AG04450 (cell line): ENCODE data around the gene PDE6D. TPM values are rescaled to one million over a fixed set of nuclear protein-coding genes. Genes with fewer than 3 reads are reported as not detected.

Experiments used
- CTCF ChIA-PET: fragments of 300-600, 350-600 bp; formaldehyde crosslinking; extraction: SDS; loops from one replicate; lab custom pipeline; 2022; ENCODE audit warnings: antibody characterized with exemption, inconsistent platforms; lab: Charles Lee
- POLR2A ChIA-PET: fragments of 350-600 bp; formaldehyde crosslinking; extraction: SDS; loops from one replicate; lab custom pipeline; 2021; ENCODE audit warnings: antibody characterized with exemption, inconsistent platforms; lab: Yijun Ruan, JAX
- DNase-seq: peaks from one replicate; pipeline ENCODE4 v3.0.0-alpha.2; 2011; ENCODE audit warnings: low read depth, low spot score
- H3K27ac ChIP-seq: one replicate; pipeline ENCODE4 v1.5.1; 2012; ENCODE audit warnings: low read depth, low read length, control low read depth
- H3K27me3 ChIP-seq: one replicate; pipeline ENCODE4 v1.6.0; 2012; ENCODE audit warnings: low read length; ENCODE audit not compliant: control insufficient read depth, insufficient read depth
- H3K4me3 ChIP-seq: 2 replicates; pipeline ENCODE4 v1.5.1; 2011; ENCODE audit warnings: mild to moderate bottlenecking, low read depth, low read length, control low read depth
- H3K9me3 ChIP-seq: 2 replicates; pipeline ENCODE4 v1.5.1; 2012; ENCODE audit warnings: low read length; ENCODE audit not compliant: control insufficient read depth, insufficient read depth
- CTCF ChIP-seq: IDR thresholded peaks from 2 replicates; pipeline ENCODE4 v1.5.1; 2011; ENCODE audit warnings: low read depth, low read length, control low read depth, inconsistent platforms
- polyA plus RNA-seq: library from polyadenylated mRNA; depleted of rRNA; stranded (reverse); fragments of >200 nt; gene quantifications from 2 replicates; pipeline ENCODE4 v1.2.3, GENCODE V29; 2011

The PDE6D gene
- polyA plus RNA-seq, 1 experiment, result 35.7 TPM

GRCh38 chr2:231711677-231712450 is 69.2 kb downstream of the PDE6D start:
- POLR2A ChIA-PET, result interaction anchor here (1.4 kb wide), 1 partner anchor 45 kb away, joined by 4 read pairs; no protein-coding TSS in a partner anchor
- CTCF ChIA-PET, result interaction anchor here (3.4 to 8.9 kb wide), 3 partner anchors 19 to 99 kb away, joined by 8 to 227 read pairs (median 96); no protein-coding TSS in a partner anchor
- TF ChIP-seq CTCF, result no peak
- Histone ChIP-seq H3K4me3 (peak overlapping the region; percentile 80), H3K27ac (peak overlapping the region; percentile 31), H3K9me3 (peaks cover 7% of the 10 kb centered on the region), H3K27me3 (no peaks in the 10 kb centered on the region)
- no peak for DNase-seq

- no peak for DNase-seq
- ChIA-PET CTCF (interaction anchor here (7.4 to 8.9 kb wide), 2 partner anchors 36 to 98 kb away, joined by 96 to 227 read pairs; no protein-coding TSS in a partner anchor), POLR2A (interaction anchor here (1.4 kb wide), 1 partner anchor 44 kb away, joined by 4 read pairs; no protein-coding TSS in a partner anchor)
- peak; percentile 28; the same call in 1 of the 2 replicates for TF ChIP-seq CTCF
- Histone ChIP-seq H3K4me3 (peak overlapping the region; percentile 80), H3K27me3 (no peaks in the 10 kb centered on the region), H3K9me3 (peaks cover 10% of the 10 kb centered on the region), H3K27ac (no peak overlapping the region)
Measured at GRCh38 chr2:231710799-231711676, 70.0 kb downstream of the PDE6D start.

GRCh38 chr2:231709981-231710798 is 70.9 kb downstream of the PDE6D start:
- ChIA-PET POLR2A (interaction anchor here (0.9 to 3.5 kb wide), 3 partner anchors 32 to 98 kb away, joined by 4 to 25 read pairs (median 7); no protein-coding TSS in a partner anchor), CTCF (interaction anchor here (0.6 to 1.3 kb wide), 6 partner anchors 10 to 98 kb away, joined by 3 to 7 read pairs (median 4); no protein-coding TSS in a partner anchor)
- Histone ChIP-seq H3K4me3 (peak overlapping the region; percentile 80), H3K9me3 (peaks cover 14% of the 10 kb centered on the region), H3K27ac (peak overlapping the region; percentile 68), H3K27me3 (no peaks in the 10 kb centered on the region)
- DNase-seq, result no peak
- TF ChIP-seq CTCF, result peak; percentile 53

GRCh38 chr2:231709636-231709980 is 71.5 kb downstream of the PDE6D start:
- Histone ChIP-seq H3K27me3 (no peaks in the 10 kb centered on the region), H3K4me3 (peak overlapping the region; percentile 80), H3K9me3 (peaks cover 14% of the 10 kb centered on the region), H3K27ac (peak overlapping the region; percentile 68)
- no peak for DNase-seq
- POLR2A ChIA-PET, result interaction anchor here (0.9 to 3.5 kb wide), 3 partner anchors 32 to 97 kb away, joined by 4 to 25 read pairs (median 7); no protein-coding TSS in a partner anchor
- TF ChIP-seq CTCF, result no peak
- CTCF ChIA-PET, result interaction anchor here (0.6 to 1.3 kb wide), 6 partner anchors 10 to 97 kb away, joined by 3 to 7 read pairs (median 4); no protein-coding TSS in a partner anchor
